NT2/D1 (cell line): Measurements from ENCODE around the gene MAGI3.

Experiments used
- SUZ12 ChIP-seq: IDR thresholded peaks from 2 replicates; pipeline ENCODE4 v1.6.1; 2011; ENCODE audit not compliant: insufficient read length, insufficient read depth; ENCODE audit errors: extremely low read depth
- ZNF274 ChIP-seq: IDR thresholded peaks from 2 replicates; pipeline ENCODE4 v1.6.1; 2011; ENCODE audit warnings: mild to moderate bottlenecking, low read depth, low read length

DNA sequence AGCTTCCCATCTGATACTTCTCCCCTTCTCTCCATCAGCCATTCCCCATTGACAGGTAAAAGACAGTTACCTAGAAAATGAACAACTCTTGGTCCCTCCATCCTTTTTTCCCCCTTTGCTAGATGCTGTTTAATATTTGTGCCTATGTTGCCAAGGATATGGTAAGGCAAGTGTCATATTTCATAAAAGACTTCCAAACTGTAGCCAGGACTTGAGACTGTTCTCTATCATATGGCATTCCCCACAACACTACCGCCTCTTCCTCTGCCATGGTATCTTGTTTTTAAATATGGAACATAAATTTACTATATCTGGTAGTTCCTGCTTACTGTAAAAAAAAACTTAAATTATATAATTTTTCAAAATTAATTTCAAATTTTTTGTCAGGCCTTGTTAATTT is 271.8 kb downstream of the MAGI3 start:
- TF ChIP-seq SUZ12 (no peak), ZNF274 (no peak)
